Measurements from ENCODE around the gene CALN1.

The CALN1 gene

DNA sequence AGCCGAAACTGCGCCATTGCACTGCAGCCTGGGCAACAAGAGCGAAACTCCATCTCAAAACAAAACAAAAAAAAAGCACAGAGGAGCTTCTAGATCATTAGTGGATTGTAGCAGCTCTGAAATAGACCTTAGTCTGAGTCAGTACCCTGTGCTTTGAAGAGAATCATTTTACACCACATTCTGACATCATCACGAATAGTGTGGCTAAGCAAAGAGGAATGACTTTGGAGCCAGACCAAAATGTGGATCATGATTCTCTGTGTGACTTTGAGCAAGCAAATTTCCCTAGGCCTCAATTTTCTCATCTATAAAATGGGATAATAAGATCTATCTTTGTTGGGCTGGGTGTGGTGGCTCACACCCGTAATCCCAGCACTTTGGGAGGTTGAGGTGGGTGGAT, 618.9 kb downstream of the CALN1 start:
- no peak for DNase-seq (ENCODE audit: low spot score)

GRCh38 chr7:71787513-71787912, 624.6 kb downstream of the CALN1 start:
- no peak for DNase-seq (ENCODE audit: low spot score)

DNA sequence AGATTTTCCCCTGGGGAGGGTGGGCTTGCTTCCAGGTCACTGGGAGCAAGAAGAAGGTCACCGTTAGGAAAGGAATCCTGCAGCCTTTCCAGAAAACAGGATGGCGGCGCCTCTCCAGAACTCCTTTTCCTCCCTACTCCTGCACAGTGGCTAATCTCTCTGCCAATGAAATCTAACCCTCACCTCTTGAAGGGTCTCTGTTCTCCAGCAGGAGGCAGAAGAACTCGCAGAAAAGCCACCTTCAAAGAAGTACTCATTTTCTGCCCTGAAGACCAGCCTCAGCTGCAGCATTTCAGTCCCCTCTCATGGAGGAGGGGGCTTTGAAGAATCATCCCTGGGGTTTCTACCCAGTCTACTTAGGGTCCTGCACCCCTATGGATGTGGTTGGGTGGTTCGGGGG, 626.9 kb downstream of the CALN1 start:
- DNase-seq (ENCODE audit: low spot score), result no peak

DNA sequence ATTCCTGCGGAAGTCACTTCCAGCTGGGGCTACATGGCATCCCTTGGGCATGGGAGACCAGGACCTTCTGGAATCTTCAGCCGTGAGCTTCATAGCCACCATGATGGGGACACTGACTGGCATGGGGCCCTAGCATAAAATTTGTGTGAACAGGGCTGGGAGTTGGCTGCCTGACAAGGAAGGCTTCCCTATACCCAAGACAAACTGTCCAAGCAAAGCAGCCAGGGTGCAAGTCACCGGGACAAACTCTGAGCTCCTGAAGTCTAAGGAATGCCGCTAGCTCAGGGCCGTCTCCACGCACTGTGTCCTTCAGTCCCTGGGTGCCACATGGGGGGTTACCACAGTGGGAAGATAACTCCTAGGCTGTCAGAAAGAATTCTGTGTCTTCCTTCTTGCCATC, 627.4 kb downstream of the CALN1 start:
- no peak for DNase-seq (ENCODE audit: low spot score)

DNA sequence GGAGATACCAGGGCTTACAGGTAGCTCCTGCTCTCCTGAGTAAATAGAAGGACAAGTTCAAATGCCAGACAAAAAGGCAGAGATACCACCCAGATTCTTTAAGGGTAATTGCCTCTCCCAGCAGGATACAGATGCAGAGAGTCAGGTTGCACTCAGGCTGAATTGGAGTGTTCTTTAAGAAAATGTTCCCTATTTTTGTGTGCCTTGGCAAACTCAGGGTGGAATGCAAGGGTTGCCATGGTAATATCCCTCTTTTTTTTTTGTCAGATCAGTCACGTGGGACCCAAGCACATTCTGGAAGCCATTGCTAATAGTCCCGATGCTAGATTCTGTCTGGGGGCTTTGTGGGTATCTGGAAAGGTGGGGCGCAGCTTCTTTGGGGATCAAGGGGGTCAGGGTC, 628.0 kb downstream of the CALN1 start:
- DNase-seq (ENCODE audit: low spot score), result no peak

DNA sequence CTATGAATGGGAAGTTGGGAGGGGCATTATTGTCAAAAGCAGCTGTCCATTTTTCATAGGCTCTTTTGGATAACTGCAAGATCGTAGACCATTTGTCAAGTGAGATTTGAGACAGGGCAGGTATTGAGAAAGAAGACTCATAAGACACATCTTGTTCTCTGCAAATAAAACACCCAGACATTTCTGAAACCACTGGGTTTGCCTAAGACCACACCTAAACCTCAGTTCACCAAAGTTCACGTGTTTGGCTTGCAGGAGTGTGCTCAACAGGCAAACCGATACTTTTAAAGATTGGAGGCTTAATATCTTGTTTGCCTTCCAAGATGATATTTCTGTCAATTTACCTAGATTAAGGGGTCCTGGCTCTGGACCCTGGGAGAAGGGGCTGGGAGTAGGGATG, 628.4 kb downstream of the CALN1 start:
- no peak for DNase-seq (ENCODE audit: low spot score)

GRCh38 chr7:71782051-71782450, 630.1 kb downstream of the CALN1 start:
- no peak for DNase-seq (ENCODE audit: low spot score)

DNA sequence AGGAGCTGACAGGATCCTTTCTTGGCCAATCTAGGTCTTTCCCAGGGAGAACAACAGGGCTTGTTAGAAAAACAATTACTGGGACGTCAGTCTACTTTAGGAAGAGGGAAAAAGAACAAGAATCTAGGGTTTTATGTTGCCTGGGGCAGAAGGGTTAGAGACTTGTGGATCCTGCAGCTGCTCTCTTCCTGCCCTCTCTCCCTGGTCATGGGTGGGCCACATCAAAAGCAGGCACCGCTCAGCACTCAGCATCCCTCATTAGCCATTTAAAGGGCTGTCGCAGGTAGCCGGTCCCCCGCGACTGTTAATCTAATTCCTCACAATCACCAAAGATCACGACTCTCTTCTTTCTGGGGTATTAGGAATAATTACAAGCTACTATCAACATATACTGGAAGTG, 631.9 kb downstream of the CALN1 start:
- no peak for DNase-seq (ENCODE audit: low spot score)

- DNase-seq (ENCODE audit: low spot score), result no peak
Measured at GRCh38 chr7:71777278-71777677, 634.9 kb downstream of the CALN1 start.

DNA sequence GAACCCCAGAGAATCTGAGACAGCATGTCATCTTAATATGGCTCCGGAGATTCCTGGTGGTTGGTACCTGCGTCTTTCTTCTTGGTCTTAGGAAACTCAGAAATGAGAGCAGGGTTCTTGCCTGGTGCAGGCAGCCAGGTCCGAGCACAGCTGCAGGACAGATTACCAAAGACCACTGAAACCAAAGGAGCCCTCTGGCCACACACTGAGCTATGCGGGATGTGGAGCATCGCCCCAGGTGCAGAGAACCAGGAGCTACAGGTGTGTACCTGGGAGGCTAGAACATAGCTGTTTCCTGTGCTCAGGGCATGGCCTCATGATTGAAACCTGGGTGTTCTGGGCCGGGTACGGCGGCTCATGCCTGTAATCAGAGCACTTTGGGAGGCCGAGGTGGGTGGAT, 635.4 kb downstream of the CALN1 start:
- DNase-seq (ENCODE audit: low spot score), result no peak

GRCh38 chr7:71775648-71776047, 636.5 kb downstream of the CALN1 start:
- DNase-seq (ENCODE audit: low spot score), result no peak

- no peak for DNase-seq (ENCODE audit: low spot score)
Measured at GRCh38 chr7:71772779-71773178, 639.4 kb downstream of the CALN1 start.

GRCh38 chr7:71770269-71770907, 641.8 kb downstream of the CALN1 start:
- no peak for DNase-seq (ENCODE audit: low spot score)

DNA sequence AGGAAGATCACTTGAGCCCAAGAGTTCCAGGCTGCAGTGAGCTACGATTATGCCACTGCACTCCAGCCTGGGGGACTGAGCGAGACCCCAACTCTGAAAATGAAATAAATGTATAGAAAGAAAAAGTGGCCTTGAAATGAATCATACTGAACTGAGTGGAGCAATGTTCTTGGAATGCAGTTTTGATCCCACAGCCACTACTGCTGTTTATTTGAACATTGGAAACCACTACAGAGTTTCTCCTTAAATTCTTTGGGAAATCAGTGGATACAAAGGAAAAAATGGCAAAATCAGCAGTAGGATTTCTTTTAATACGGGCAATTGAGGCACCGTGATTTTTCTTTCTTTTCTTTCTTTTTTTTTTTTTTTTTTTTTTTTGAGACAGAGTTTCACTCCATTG, 642.8 kb downstream of the CALN1 start:
- DNase-seq (ENCODE audit: low spot score), result no peak

DNA sequence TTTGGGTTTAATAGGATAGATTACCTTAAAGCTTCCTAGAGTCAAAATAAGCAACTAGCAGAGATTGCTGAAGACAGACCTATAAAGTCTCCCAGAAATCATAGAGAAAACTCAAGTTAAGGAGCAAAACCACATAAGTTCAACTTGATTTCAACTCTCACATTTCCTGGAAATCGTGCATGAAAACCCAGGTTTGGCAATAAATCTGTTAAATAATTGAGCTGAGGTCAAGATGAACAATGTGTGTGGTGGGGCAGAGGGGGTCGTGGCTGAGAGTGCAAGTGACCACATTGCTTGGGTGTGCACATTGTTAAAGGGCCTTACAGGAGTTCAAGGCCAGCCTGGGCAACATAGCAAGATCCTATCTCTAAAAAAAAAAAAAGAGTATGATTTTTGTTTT, 643.7 kb downstream of the CALN1 start:
- DNase-seq (ENCODE audit: low spot score), result no peak

DNA sequence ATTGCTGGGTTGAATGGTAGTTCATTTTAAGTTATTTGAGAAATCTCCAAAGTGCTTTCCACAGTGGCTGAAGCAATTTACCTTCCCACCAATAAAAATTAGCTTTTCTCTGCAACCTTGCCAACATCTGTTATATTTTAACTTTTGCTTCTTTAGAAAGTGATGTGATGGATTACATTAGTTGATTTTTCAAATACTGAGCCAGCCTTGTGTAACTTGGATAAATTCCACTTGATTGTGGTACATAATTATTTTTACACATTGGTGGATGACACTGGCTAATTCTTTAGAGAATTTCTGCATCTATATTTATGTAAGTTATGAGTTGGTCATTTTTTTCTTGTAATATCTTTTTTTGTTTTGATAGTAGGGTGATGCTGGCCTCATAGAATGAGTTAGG, 646.1 kb downstream of the CALN1 start:
- DNase-seq (ENCODE audit: low spot score), result no peak

DNA sequence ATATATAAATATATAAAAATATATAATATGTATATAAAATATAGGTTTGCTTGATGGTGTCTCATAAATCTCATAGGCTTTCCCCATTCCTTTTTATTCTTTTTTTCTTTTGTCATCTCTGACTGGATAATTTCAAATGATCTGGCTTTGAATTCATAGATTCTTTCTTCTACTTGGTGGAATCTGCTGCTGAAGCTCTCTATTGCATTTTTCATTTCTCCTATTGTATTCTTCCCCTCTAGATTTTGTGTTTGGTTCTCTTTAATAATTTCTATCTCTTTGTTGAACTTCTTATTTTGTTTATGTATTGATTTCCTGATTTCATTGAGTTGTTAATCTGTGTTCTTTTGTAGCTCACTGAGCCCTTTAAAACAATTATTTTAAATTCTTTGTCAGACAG, 650.8 kb downstream of the CALN1 start:
- no peak for DNase-seq (ENCODE audit: low spot score)

DNA sequence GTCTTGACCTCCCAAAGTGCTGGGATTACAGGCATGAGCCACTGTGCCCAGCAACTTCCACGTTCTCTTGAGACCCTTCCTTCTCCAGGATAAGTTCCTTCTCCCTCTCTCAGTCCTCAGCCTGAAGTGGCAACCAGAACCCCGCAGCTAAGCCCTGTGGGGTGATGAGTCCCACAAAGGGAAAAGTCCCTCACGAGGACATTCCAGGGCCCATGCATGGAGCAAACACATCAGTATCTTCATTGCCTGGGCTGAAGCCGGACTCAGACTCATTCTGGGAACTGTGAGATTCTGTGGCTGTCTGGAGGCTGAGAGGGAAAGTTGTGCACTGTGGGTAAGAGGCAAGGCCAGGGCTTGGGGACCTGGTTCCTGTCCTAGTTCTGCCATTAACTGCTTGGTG, 657.3 kb downstream of the CALN1 start:
- DNase-seq (ENCODE audit: low spot score), result no peak

- no peak for DNase-seq (ENCODE audit: low spot score)
Measured at GRCh38 chr7:71753956-71754664, 658.0 kb downstream of the CALN1 start.

DNA sequence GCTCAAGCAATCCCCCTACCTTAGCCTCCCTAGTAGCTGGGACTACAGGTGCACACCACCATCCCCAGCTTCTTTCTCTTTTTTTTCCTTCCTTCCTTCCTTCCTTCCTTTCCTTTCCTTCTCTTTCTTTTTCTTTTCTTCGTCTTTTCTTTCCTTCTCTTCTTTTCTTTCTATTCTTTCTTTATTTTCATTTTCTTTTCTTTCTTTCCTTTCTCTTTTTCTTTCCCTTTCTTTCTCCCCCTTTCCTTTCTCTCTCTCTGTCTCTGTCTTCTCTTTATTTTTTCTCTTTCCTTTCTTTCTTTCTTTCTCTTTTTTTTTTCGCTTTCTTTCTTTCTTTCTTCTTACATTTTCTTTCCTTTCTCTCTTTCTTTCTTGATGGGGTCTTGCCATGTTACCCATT, 658.9 kb downstream of the CALN1 start:
- DNase-seq (ENCODE audit: low spot score), result no peak

- DNase-seq (ENCODE audit: low spot score), result no peak
Measured at GRCh38 chr7:71752171-71752935, 659.8 kb downstream of the CALN1 start.

DNA sequence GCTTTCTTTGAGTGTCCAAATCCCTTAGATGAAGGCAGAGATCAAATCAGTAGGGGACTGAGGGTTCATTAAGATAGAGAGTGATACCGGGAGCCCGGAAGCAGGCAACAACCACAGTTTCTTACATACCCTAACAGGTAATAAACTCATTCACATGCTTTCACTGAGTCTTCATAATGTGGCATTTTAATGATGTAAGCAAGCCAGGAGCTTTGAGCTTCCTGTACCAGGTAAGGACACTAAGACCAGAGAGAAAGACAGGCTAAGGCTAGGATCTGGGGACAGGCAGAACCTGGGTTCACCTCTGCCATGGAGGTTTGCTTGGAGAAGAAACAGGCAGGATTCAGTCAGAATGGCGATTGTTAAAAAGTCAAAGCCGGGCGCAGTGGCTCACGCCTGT, 661.8 kb downstream of the CALN1 start:
- no peak for DNase-seq (ENCODE audit: low spot score)

GRCh38 chr7:71746006-71746405, 666.1 kb downstream of the CALN1 start:
- no peak for DNase-seq (ENCODE audit: low spot score)
